ENCODE results near the gene AP1B1.
"Not testable (repeated sequence)": the region's sequence is repeated elsewhere in the genome, so short reads cannot be mapped to it uniquely, and the experiment has no call there.

Gene AP1B1

GRCh38 chr22:29346659-29347058, 41.7 kb downstream of the AP1B1 start:
- no peak for DNase-seq

DNA sequence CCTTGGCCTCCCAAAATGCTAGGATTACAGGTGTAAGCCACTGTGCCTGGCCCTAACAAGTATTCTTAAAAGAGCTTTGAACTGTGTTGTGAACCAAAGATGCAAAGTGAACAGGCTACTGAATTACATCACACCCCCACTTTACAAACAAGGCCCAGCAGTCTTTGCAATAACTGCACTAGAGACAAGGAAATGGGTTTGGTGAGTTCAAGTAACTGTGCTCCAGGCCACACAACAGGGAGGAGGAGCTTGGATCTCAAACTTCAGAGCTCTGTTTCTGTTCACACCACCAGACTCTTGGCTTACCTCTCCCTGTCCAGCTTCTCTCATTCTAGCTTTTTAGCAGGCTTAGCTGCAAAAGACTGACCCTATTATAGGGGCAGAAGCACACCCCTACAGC, 42.4 kb downstream of the AP1B1 start:
- no peak for DNase-seq

GRCh38 chr22:29344889-29345288, 43.5 kb downstream of the AP1B1 start:
- not testable (repeated sequence) for DNase-seq

DNA sequence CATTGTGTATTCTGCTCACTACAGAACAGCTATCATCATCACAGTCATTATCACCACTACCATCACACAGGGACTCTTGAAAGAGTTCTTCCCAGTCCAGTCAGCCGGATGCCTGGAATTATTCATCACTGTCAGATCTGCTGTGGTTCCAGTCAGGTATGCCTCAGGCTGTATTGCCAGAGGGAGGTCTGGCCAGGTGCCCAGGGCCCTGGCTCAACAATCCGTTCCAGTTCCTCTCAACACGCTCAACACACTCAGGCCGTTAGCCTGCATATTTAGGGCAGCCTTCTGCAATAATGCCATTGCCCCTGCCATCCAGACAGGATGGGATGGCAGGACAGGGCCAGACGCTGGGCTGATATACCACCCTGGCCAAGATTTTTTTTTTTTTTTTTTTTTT, 44.2 kb downstream of the AP1B1 start:
- DNase-seq, result peak; percentile 65

GRCh38 chr22:29343313-29343805, 45.0 kb downstream of the AP1B1 start:
- DNase-seq, result no peak

DNA sequence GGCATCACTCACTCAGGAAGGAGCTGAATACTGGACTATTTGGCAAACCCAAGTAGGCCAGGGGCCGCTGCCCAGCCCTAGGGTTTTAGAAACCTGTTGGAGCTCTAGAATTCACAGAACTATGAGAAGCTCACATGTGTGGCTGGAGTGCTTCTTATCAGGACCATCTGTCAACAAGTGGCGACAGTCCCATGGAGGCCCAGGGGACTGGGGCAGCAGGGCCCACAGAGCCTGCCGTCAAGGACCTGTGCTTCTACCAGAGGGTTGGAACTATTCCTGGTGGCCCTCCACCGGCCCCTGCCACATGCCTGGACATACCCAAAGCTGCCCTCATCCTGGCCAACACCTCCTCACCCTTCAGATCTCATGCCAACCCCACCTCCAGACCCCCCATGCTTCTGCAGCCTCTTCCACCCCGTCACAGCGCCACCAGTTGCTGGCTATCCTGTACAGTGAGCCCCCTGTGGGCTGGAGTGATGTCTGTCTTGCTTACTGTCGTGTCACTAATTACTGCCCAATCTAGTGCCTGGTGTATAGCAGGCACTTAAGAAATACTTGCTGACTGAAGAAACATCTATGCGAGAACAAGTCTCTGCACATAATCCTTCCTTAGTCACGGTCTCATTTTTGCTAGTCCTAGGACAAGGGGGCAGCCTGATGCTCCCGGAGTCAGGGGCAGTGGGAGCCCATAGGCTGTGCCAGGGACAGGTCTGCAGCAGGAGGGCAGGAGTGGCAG, 45.6 kb downstream of the AP1B1 start:
- no peak for DNase-seq

DNA sequence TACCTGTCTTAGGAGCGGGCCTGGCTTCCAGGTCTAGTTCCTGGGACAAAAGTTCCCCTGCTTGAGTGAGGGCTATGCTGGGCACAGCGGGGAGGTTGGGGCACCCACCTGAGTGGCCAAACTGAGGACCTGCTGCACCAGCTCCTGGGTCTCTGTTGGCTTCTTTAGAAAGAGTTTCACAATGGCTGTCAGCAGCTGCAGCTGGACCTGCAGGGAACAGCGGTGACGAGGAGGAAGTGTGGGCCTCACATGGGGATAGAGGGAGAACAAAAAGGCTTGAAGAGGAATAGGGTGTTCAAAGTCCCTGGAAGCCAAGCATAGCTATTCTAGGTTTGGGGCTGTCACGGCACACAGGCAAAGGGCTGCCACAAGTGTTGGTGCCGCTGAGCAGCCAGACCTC, 46.2 kb downstream of the AP1B1 start:
- no peak for DNase-seq

DNA sequence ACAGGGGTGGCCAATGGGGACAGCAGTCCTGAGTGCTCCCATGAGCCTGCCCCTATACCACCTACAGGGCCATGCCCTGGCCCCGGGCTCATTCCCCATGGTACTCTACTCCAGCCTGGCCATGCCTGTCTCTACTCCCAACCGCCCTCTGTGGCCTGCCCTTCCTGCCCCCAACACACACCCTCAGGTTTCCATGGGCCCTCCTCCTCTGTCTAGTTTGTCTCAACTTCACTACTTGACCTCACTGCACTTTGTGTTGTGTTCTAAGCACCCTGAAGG, 46.6 kb downstream of the AP1B1 start:
- no peak for DNase-seq

- DNase-seq, result no peak
These were observed 47.1 kb downstream of the AP1B1 start for GRCh38 chr22:29341056-29341848.

DNA sequence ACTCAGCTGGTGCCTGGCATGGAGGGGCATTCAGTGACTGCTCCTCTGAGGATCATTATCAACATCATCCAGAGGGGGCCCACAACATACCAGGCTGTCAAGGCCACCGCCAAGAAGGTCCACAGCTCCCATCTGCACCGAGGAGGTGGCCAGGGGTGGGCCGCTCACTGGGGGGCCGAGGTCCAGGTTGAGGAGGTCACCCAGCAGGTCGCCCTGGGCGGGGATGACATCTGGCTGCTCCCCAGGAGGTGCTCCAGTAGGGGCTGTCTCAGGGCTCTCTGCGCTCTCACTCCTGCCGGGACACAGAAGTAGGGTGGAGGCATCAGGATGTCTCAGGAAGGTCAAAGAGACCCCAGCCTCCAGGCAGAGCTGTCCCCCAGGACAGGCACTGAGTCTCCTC, 47.8 kb downstream of the AP1B1 start:
- no peak for DNase-seq

GRCh38 chr22:29339381-29340235, 48.8 kb downstream of the AP1B1 start:
- no peak for DNase-seq

- DNase-seq, result no peak
These were observed 50.0 kb downstream of the AP1B1 start for GRCh38 chr22:29338398-29338797.

DNA sequence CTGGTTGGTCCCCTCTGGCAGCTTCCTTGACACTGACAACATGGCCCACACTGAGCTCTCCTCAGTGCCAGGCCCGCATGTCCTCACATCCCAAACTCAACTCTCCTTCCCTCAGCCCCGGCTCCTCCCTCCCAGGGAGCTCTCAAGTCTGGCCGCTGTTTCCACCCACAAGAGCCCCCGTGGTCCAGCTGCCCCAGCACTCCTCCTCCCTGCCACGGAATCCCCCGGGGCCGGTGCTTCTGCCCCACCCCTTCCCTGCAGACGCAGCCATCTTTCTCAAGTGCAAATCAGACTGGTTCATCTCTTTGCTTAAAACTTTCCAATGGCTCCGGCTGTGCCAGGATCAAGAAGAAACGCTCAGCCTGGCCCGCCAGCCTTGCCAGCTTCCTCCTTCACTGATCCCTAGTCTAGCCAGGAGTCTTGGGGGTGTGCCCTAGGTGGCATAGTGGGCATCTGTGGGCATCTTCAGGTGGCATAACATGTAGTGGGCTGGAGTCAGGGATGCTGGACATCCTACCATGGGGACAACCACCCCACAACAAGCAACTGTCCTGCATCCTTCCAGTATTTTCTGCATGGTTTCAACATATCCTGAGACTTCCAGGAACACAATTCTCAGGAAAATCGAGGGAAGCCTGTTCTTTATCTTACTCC, 50.6 kb downstream of the AP1B1 start:
- no peak for DNase-seq

- no peak for DNase-seq
These were observed 51.4 kb downstream of the AP1B1 start for GRCh38 chr22:29336751-29337490.

- no peak for DNase-seq
These were observed 52.7 kb downstream of the AP1B1 start for GRCh38 chr22:29335656-29336055.

DNA sequence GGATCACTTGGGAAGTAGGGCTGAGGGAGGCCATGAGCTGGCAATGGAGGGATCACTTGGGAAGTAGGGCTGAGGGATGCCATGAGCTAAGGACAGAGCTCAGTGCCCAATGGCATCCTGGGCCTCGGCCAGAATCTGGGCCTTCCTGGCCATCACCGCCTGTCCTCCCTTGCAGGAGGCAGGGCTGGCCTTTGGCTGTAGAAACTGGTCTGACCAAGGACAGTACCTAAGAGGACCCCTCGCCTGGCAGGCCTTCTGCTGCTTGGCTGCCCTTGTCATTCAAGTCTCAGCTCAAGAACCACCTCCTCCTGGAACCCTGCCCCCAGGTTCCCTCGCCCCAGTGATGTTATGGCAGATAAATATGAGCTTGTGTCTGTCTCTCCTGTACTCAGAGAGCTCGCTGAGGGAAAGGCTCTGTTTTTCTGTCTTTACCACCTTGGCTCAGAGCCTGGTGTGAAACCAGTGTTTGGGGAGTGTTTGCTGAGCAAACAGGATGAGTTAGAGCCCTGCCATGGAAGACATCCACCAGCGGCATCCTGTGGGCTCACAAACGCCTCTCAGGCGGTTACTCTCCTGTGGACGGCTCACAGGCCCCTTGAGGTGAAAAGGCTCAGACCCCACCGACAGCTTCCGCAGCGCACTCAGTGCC, 53.5 kb downstream of the AP1B1 start:
- no peak for DNase-seq

GRCh38 chr22:29334148-29334547, 54.2 kb downstream of the AP1B1 start:
- DNase-seq, result no peak

DNA sequence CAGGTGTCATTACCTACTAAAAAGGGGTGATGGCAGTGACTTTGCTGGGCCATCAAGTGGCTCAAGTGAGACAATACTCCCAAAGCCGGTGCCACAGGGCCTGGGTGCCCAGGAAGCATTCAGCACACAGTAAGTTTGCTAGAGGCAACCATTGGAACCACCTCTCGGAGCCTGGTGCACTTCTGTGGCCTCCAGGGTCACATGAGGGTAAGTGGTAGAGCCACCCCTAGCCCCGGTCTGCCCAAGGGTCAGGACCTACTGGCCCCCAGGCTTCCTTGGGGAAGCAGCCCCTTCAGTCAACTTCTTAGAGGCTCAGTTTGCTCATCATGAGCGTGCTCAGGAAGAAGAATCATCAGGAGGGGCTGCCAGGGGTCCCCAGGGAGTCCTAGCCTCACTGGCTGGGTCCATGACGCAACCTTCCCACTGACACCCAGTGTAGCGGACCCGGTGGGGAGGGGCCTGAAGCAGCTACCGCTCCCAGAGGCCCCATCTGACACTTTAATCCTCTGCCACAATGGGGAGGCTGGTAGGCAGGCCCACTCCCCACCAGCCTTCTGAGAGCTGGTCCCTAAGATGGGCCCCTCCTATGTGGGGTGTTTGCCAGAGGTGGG, 55.4 kb downstream of the AP1B1 start:
- DNase-seq, result no peak

DNA sequence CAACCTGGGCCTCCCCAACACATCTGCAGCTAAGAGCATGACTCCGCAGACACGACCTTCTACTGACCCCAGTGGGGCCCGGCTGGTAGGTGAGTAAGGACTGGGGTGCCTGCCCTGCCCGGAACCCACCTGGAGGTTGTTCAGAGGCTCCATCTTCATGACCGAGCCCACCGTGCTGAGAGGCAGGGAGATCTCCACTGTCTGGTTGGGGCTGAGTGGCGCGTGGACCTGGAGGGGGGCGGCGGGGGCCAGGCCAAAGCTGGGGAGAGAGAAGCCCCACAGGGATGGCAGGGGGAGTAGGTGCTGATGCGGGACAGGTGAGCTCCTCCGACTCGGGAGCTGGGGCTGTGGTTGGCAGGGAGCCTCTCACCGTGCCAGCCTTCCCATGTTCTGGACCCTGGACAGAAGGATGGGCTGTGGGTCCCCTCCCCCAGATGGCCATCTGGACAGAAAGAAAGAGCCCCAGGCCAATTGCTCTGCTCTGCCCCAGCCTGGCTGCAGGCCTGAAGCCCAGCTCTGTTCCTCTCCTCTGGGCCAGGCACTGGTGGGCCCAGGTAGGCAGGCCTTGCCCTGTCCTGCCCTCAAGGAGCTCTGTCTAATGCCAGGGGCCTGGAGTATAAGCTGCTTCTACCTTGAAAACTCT, 56.6 kb downstream of the AP1B1 start:
- no peak for DNase-seq

DNA sequence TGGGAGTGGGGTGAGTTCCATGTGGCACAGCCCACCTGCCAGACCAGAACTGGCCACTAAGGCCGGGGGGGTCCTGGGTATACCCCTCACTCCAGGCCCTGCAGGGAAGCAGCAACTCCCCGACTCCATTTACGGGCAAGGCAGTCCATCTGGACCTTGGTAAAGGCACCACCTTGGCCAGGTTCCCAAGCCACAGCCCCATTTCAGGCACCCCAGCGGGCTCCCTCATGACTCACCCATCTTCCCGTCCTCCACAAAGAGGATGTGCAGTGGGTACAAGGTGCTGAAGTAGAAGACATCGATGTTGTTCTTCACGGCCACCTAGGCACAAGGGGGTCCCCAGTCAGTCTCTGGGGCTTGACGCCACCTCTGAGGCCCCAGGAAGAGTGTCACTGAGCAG, 57.2 kb downstream of the AP1B1 start:
- no peak for DNase-seq

- DNase-seq, result no peak
These were observed 57.6 kb downstream of the AP1B1 start for GRCh38 chr22:29330753-29331152.

Measured in NCI-H510A (cell line).